Tibial artery (tissue), 4 donors: ENCODE results near the gene VAT1L.

ENCODE experiments used
- DNase-seq, 2 donors: peaks; one replicate each; pipeline ENCODE4 v3.0.0-alpha.2; 2019
- H3K27ac ChIP-seq, 2 donors: fragments of 200-600 bp; sonication (generic) in 1 of 2; 1 replicate in 1 of 2; 2 replicates in 1 of 2; pipeline ENCODE4 v1.5.1; 2018 to 2019; ENCODE audit warnings: mild to moderate bottlenecking in 1 of 2
- H3K27me3 ChIP-seq, 2 donors: fragments of 200-600 bp; sonication (generic) in 1 of 2; one replicate each; pipeline versions ENCODE4 v1.5.1 to v1.6.0; 2016 to 2019
- H3K36me3 ChIP-seq, 3 donors: fragments of 200-600 bp; sonication (generic) in 2 of 3; one replicate each; pipeline ENCODE4 v1.5.1; 2016 to 2019; ENCODE audit warnings: mild to moderate bottlenecking in 2 of 3
- H3K4me1 ChIP-seq, 4 donors: fragments of 200-600 bp; sonication (generic) in 2 of 4; 1 replicate in 3 of 4; 2 replicates in 1 of 4; pipeline ENCODE4 v1.5.1; 2016 to 2019
- H3K4me3 ChIP-seq, 2 donors: fragments of 200-600 bp; sonication (generic) in 1 of 2; 1 replicate in 1 of 2; 2 replicates in 1 of 2; pipeline ENCODE4 v1.5.1; 2018 to 2019; ENCODE audit warnings: mild to moderate bottlenecking in 2 of 2
- H3K9me3 ChIP-seq, 3 donors: fragments of 200-600 bp; sonication (generic) in 1 of 3; one replicate each; pipeline ENCODE4 v1.5.1; 2016 to 2019
- CTCF ChIP-seq, 2 experiments: fragments of 200-600 bp in 1 of 2; fragments of 450-650 bp in 1 of 2; IDR thresholded peaks; one replicate each; pipeline ENCODE4 v1.5.1; 2017 to 2019; ENCODE audit warnings: antibody characterized with exemption in 2 of 2, mild to moderate bottlenecking in 1 of 2, moderate library complexity in 1 of 2
- intact Hi-C: fragments of 100-400 bp; cut with DNase I; formaldehyde crosslinking; loops from one replicate; pipeline ENCODE4 v1.15.0; 2023; ENCODE audit warnings: low total_unique reads

The VAT1L gene, protein sequence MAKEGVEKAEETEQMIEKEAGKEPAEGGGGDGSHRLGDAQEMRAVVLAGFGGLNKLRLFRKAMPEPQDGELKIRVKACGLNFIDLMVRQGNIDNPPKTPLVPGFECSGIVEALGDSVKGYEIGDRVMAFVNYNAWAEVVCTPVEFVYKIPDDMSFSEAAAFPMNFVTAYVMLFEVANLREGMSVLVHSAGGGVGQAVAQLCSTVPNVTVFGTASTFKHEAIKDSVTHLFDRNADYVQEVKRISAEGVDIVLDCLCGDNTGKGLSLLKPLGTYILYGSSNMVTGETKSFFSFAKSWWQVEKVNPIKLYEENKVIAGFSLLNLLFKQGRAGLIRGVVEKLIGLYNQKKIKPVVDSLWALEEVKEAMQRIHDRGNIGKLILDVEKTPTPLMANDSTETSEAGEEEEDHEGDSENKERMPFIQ

DNA sequence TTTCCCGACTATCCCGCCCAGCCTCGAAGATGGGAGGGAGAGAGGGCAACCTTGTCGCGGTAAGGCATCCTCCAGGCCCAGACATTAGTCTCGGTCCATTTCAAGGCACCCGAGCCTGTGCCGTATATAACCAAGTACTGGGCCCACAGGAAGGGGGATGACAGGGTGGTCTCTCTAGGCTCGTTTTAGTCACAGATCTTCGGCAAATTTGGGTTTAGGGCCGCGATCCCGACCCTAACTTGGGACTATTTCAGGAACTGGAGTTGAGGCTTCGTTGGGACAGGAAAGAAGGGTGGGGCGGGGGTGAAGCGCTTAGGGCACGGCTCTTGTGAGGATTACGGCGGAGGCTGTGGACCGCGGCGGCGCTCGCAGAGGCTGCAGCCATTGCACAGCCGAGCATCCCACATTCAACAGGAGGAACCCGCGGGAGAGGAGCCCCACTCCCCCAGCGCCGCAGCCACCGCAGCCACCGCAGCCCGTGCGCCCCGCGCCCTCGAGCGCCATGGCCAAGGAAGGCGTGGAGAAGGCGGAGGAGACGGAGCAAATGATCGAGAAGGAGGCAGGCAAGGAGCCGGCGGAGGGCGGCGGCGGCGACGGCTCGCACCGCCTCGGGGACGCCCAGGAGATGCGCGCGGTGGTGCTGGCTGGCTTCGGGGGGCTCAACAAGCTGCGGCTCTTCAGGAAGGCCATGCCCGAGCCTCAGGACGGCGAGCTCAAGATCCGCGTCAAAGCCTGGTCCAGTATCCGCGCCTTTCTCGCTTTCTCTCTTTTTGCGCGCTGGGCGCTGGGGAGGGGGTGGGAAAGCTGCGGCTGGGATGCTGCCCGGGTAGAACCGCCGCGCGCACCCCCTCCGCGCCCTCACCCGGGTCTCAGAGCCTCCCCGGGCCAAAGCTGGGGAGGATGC lies at the start of gene VAT1L:
Gene VAT1L (plus strand): TSS at position 384 of the 904 bp plus-strand sequence. CDS start 119 bp downstream, at position 503.
- DNase-seq = peak; percentile 26 to 69
- peak within 1 kb of the TSS in 1 of 2 donors; percentile 12 for H3K27ac ChIP-seq
- intact Hi-C loops = loop anchor here (10.0 kb wide), 1 partner anchor 64 kb away; the partner anchor contains the start of gene NUDT7
- no peaks in the 10 kb centered on the region for H3K9me3 ChIP-seq
- no peak for TF ChIP-seq CTCF (IDR thresholded peaks at IDR 0.05)
- peaks cover 0 to 21% (median 13%) of the 10 kb centered on the region in 4 donors for H3K4me1 ChIP-seq
- H3K27me3 ChIP-seq = peaks cover 0 to 26% of the 10 kb centered on the region in 2 donors
- peak within 1 kb of the TSS; percentile 63 to 83 for H3K4me3 ChIP-seq
- H3K36me3 ChIP-seq = no peaks in the 10 kb centered on the region

GRCh38 chr16:77738706-77739558 lies 49.4 kb upstream of the VAT1L start:
- peaks cover 0 to 12% (median 9%) of the 10 kb centered on the region in 3 donors for H3K36me3 ChIP-seq
- DNase-seq = no peak
- no peak overlapping the region for H3K4me3 ChIP-seq
- H3K27ac ChIP-seq = no peak overlapping the region
- no peak for TF ChIP-seq CTCF (IDR thresholded peaks at IDR 0.05)
- H3K27me3 ChIP-seq = no peaks in the 10 kb centered on the region
- intact Hi-C loops = no loop called here
- H3K9me3 ChIP-seq = no peaks in the 10 kb centered on the region
- no peaks in the 10 kb centered on the region for H3K4me1 ChIP-seq

DNA sequence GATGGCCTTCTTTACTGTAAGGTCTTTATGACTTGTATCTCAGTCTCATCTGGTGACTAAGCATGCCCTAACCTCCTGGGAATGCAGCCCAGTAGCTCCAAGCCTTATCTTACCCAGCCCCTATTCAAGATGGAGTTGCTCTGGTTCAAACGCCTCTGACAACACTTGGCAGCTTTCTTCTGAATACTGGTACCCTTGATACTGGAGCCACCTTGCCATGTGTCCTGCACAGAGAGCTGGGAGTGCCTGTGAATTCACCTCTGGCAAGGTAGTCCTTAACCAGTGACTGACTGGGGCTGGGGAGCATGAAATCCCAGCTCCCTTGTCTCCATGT lies 48.8 kb upstream of the VAT1L start:
- no peak for TF ChIP-seq CTCF (IDR thresholded peaks at IDR 0.05)
- DNase-seq = no peak
- no peak overlapping the region for H3K4me3 ChIP-seq
- H3K4me1 ChIP-seq = no peaks in the 10 kb centered on the region
- no peaks in the 10 kb centered on the region for H3K27me3 ChIP-seq
- no peak overlapping the region for H3K27ac ChIP-seq
- H3K36me3 ChIP-seq = peaks cover 0 to 12% (median 9%) of the 10 kb centered on the region in 3 donors
- intact Hi-C loops = no loop called here
- no peaks in the 10 kb centered on the region for H3K9me3 ChIP-seq

GRCh38 chr16:77744141-77744540 lies 44.2 kb upstream of the VAT1L start:
- no peaks in the 10 kb centered on the region for H3K9me3 ChIP-seq
- intact Hi-C loops = no loop called here
- DNase-seq = no peak
- H3K27ac ChIP-seq = no peak overlapping the region
- TF ChIP-seq CTCF (IDR thresholded peaks at IDR 0.05) = no peak
- H3K36me3 ChIP-seq = no peaks in the 10 kb centered on the region
- H3K4me3 ChIP-seq = no peak overlapping the region
- no peaks in the 10 kb centered on the region for H3K4me1 ChIP-seq
- no peaks in the 10 kb centered on the region for H3K27me3 ChIP-seq

- Histone ChIP-seq H3K4me3 (no peak overlapping the region), H3K27me3 (no peaks in the 10 kb centered on the region), H3K36me3 (no peaks in the 10 kb centered on the region), H3K27ac (no peak overlapping the region), H3K4me1 (no peaks in the 10 kb centered on the region), H3K9me3 (no peaks in the 10 kb centered on the region)
- TF ChIP-seq CTCF (IDR thresholded peaks at IDR 0.05) = no peak
- DNase-seq = no peak
- intact Hi-C loops = no loop called here
These were observed 42.4 kb upstream of the VAT1L start for GRCh38 chr16:77745972-77746371.
